Brain microvascular endothelial cell (primary cell): ENCODE measurements around the gene FAM53A.

Source experiments
- DNase-seq: peaks from one replicate; pipeline ENCODE4 v3.0.0-alpha.2; 2020
- H3K27ac ChIP-seq: fragments of 250-450 bp; sonication (Bioruptor Pico); 2 replicates; pipeline ENCODE4 v1.5.1; 2020; ENCODE audit warnings: mild to moderate bottlenecking, moderate library complexity
- H3K27me3 ChIP-seq: fragments of 250-450 bp; sonication (Bioruptor Pico); replicated peaks from 2 replicates; pipeline ENCODE4 v1.5.1; 2020; ENCODE audit warnings: mild to moderate bottlenecking
- H3K36me3 ChIP-seq: fragments of 250-450 bp; sonication (Bioruptor Pico); replicated peaks from 2 replicates; pipeline ENCODE4 v1.5.1; 2020; ENCODE audit warnings: mild to moderate bottlenecking
- H3K4me3 ChIP-seq: 2 replicates; pipeline ENCODE4 v1.5.1; 2011; ENCODE audit warnings: low read depth, mild to moderate bottlenecking, control low read depth, low read length, moderate library complexity
- CTCF ChIP-seq: IDR thresholded peaks from 2 replicates; pipeline ENCODE4 v1.5.1; 2011; ENCODE audit warnings: low read depth, mild to moderate bottlenecking, moderate library complexity, low read length, control low read depth, inconsistent platforms; ENCODE audit errors: missing control alignments
- in situ Hi-C: cut with HindIII; loops from 2 replicates; pipeline ENCODE4 v1.10.0; 2017; ENCODE audit warnings: low sequenced_read_pairs, low pct_ligation_motif_present

Gene FAM53A

GRCh38 chr4:1597021-1597931 lies 86.8 kb downstream of the FAM53A start:
- TF ChIP-seq CTCF, result no peak
- Histone ChIP-seq H3K27me3 (peaks cover 4% of the 10 kb centered on the region), H3K4me3 (no peak overlapping the region), H3K36me3 (no peaks in the 10 kb centered on the region), H3K27ac (no peak overlapping the region)
- in situ Hi-C loops, result no loop called here
- no peak for DNase-seq

- DNase-seq, result no peak
- H3K27me3 ChIP-seq, result peaks cover 4% of the 10 kb centered on the region
- H3K36me3 ChIP-seq, result no peaks in the 10 kb centered on the region
- H3K4me3 ChIP-seq, result no peak overlapping the region
- TF ChIP-seq CTCF, result peak; percentile 8
- H3K27ac ChIP-seq, result no peak overlapping the region
- in situ Hi-C loops, result no loop called here
Observed at GRCh38 chr4:1596393-1596792, 87.7 kb downstream of the FAM53A start.

GRCh38 chr4:1595789-1596325 lies 88.3 kb downstream of the FAM53A start:
- no peak overlapping the region for H3K4me3 ChIP-seq
- no peaks in the 10 kb centered on the region for H3K36me3 ChIP-seq
- H3K27me3 ChIP-seq, result peaks cover 4% of the 10 kb centered on the region
- H3K27ac ChIP-seq, result no peak overlapping the region
- DNase-seq, result no peak
- no peak for TF ChIP-seq CTCF
- in situ Hi-C loops, result no loop called here

- no peak overlapping the region for H3K27ac ChIP-seq
- TF ChIP-seq CTCF, result no peak
- in situ Hi-C loops, result no loop called here
- no peak for DNase-seq
- no peaks in the 10 kb centered on the region for H3K36me3 ChIP-seq
- peaks cover 4% of the 10 kb centered on the region for H3K27me3 ChIP-seq
- H3K4me3 ChIP-seq, result no peak overlapping the region
Observed at GRCh38 chr4:1594871-1595788, 89.0 kb downstream of the FAM53A start.

- no peaks in the 10 kb centered on the region for H3K36me3 ChIP-seq
- no peak for TF ChIP-seq CTCF
- in situ Hi-C loops, result no loop called here
- no peak for DNase-seq
- no peak overlapping the region for H3K27ac ChIP-seq
- no peak overlapping the region for H3K4me3 ChIP-seq
- peaks cover 4% of the 10 kb centered on the region for H3K27me3 ChIP-seq
Observed at GRCh38 chr4:1593881-1594345, 90.2 kb downstream of the FAM53A start.
